WTC11 (cell line): Measurements from ENCODE around the gene BORCS8.

Source experiments
- ELF4 ChIP-seq: sonication (generic); formaldehyde crosslinking; IDR thresholded peaks from 2 replicates; pipeline ENCODE4 v1.8.1; 2022; ENCODE audit warnings: low read depth, mild to moderate bottlenecking, moderate library complexity, missing genetic modification reagents
- ESRRA ChIP-seq: sonication (generic); formaldehyde crosslinking; IDR thresholded peaks from 2 replicates; pipeline ENCODE4 v1.8.1; 2022; ENCODE audit warnings: mild to moderate bottlenecking, missing genetic modification reagents, borderline replicate concordance
- ETV6 ChIP-seq: sonication (generic); formaldehyde crosslinking; IDR thresholded peaks from 2 replicates; pipeline ENCODE4 v1.8.1; 2022; ENCODE audit warnings: mild to moderate bottlenecking, missing genetic modification reagents
- MAX ChIP-seq: sonication (generic); formaldehyde crosslinking; IDR thresholded peaks from 2 replicates; pipeline ENCODE4 v1.8.0; 2022; ENCODE audit warnings: mild to moderate bottlenecking, missing genetic modification reagents
- PRDM15 ChIP-seq: sonication (generic); formaldehyde crosslinking; IDR thresholded peaks from 2 replicates; pipeline ENCODE4 v1.8.0; 2022; ENCODE audit warnings: missing genetic modification reagents
- PREB ChIP-seq: sonication (generic); formaldehyde crosslinking; IDR thresholded peaks from 2 replicates; pipeline ENCODE4 v1.8.1; 2022; ENCODE audit warnings: mild to moderate bottlenecking, missing genetic modification reagents, moderate library complexity, borderline replicate concordance
- USF2 ChIP-seq: sonication (generic); formaldehyde crosslinking; IDR thresholded peaks from 2 replicates; pipeline ENCODE4 v1.8.1; 2023; ENCODE audit warnings: mild to moderate bottlenecking, missing genetic modification reagents, moderate library complexity
- ZBTB21 ChIP-seq: sonication (generic); formaldehyde crosslinking; IDR thresholded peaks from 2 replicates; pipeline ENCODE4 v1.8.1; 2023; ENCODE audit warnings: mild to moderate bottlenecking, missing genetic modification reagents, borderline replicate concordance
- ZNF121 ChIP-seq: sonication (generic); formaldehyde crosslinking; IDR thresholded peaks from 2 replicates; pipeline ENCODE4 v1.8.0; 2023; ENCODE audit warnings: missing genetic modification reagents
- ZNF138 ChIP-seq: sonication (generic); formaldehyde crosslinking; conservative IDR thresholded peaks from 2 replicates; pipeline ENCODE4 v1.8.1; 2022; ENCODE audit warnings: mild to moderate bottlenecking, moderate library complexity, missing genetic modification reagents
- TF ChIP-seq, protein P1 (sequence below): fragments of 200-600 bp; IDR thresholded peaks from 2 replicates; pipeline ENCODE4 v1.8.0; 2022; ENCODE audit warnings: antibody characterized with exemption
- TF ChIP-seq, protein P2 (sequence below): fragments of 250-450 bp; sonication (Bioruptor Pico); IDR thresholded peaks from 2 replicates; pipeline ENCODE4 v2.1.2; 2022; ENCODE audit warnings: mild to moderate bottlenecking, moderate library complexity
- TF ChIP-seq, protein P3 (sequence below): sonication (generic); formaldehyde crosslinking; IDR thresholded peaks from 2 replicates; pipeline ENCODE4 v1.8.1; 2022; ENCODE audit warnings: mild to moderate bottlenecking, moderate library complexity, missing genetic modification reagents
- TF ChIP-seq, protein P4 (sequence below): sonication (generic); formaldehyde crosslinking; IDR thresholded peaks from 2 replicates; pipeline ENCODE4 v1.8.0; 2022; ENCODE audit warnings: mild to moderate bottlenecking, missing genetic modification reagents

DNA sequence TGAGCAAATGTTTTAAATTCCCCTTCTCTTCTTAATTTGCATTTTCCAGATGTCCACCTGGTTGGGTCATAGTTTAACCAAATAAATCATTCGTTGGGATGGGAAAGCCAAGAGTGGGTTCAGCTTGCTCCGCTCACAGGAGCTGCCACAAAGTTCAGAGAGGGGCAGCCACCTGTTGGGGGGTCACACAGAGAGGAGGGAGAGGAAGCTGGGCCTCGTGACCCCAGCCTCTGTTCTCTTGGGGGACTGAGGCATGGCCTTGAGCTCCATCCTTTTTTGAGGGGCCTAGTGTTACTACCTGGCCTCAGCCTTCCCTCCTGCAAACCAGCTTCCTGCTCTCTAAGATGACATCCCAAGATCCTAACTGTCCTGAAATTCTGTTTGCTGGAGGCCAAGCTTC, 24.3 kb downstream of the BORCS8 start:
- TF ChIP-seq, protein P1, sequence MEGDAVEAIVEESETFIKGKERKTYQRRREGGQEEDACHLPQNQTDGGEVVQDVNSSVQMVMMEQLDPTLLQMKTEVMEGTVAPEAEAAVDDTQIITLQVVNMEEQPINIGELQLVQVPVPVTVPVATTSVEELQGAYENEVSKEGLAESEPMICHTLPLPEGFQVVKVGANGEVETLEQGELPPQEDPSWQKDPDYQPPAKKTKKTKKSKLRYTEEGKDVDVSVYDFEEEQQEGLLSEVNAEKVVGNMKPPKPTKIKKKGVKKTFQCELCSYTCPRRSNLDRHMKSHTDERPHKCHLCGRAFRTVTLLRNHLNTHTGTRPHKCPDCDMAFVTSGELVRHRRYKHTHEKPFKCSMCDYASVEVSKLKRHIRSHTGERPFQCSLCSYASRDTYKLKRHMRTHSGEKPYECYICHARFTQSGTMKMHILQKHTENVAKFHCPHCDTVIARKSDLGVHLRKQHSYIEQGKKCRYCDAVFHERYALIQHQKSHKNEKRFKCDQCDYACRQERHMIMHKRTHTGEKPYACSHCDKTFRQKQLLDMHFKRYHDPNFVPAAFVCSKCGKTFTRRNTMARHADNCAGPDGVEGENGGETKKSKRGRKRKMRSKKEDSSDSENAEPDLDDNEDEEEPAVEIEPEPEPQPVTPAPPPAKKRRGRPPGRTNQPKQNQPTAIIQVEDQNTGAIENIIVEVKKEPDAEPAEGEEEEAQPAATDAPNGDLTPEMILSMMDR = no peak
- TF ChIP-seq, protein P2, sequence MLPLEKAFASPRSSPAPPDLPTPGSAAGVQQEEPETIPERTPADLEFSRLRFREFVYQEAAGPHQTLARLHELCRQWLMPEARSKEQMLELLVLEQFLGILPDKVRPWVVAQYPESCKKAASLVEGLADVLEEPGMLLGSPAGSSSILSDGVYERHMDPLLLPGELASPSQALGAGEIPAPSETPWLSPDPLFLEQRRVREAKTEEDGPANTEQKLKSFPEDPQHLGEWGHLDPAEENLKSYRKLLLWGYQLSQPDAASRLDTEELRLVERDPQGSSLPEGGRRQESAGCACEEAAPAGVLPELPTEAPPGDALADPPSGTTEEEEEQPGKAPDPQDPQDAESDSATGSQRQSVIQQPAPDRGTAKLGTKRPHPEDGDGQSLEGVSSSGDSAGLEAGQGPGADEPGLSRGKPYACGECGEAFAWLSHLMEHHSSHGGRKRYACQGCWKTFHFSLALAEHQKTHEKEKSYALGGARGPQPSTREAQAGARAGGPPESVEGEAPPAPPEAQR (CRISPR knock-in tag) = no peak
- TF ChIP-seq ZNF138 (CRISPR knock-in tag) = no peak
- no peak for TF ChIP-seq MAX (CRISPR knock-in tag)
- no peak for TF ChIP-seq ZNF121 (CRISPR knock-in tag)
- TF ChIP-seq ELF4 = no peak
- TF ChIP-seq, protein P3, sequence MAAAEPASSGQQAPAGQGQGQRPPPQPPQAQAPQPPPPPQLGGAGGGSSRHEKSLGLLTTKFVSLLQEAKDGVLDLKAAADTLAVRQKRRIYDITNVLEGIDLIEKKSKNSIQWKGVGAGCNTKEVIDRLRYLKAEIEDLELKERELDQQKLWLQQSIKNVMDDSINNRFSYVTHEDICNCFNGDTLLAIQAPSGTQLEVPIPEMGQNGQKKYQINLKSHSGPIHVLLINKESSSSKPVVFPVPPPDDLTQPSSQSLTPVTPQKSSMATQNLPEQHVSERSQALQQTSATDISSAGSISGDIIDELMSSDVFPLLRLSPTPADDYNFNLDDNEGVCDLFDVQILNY (CRISPR knock-in tag) = no peak
- no peak for TF ChIP-seq PREB
- no peak for TF ChIP-seq ZBTB21 (CRISPR knock-in tag)
- TF ChIP-seq, protein P4, sequence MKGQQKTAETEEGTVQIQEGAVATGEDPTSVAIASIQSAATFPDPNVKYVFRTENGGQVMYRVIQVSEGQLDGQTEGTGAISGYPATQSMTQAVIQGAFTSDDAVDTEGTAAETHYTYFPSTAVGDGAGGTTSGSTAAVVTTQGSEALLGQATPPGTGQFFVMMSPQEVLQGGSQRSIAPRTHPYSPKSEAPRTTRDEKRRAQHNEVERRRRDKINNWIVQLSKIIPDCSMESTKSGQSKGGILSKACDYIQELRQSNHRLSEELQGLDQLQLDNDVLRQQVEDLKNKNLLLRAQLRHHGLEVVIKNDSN (CRISPR knock-in tag) = no peak
- no peak for TF ChIP-seq ESRRA (CRISPR knock-in tag)
- no peak for TF ChIP-seq ETV6 (CRISPR knock-in tag)
- no peak for TF ChIP-seq USF2 (CRISPR knock-in tag)
- no peak for TF ChIP-seq PRDM15
